Measurements from ENCODE around the gene BCAR1. TPM values are rescaled to one million over a fixed set of nuclear protein-coding genes. Genes with fewer than 3 reads are reported as not detected.

Gene BCAR1
- total RNA-seq, 4 donors from 2014 or later, result 34.6 to 63.7 (median 37.0) TPM

DNA sequence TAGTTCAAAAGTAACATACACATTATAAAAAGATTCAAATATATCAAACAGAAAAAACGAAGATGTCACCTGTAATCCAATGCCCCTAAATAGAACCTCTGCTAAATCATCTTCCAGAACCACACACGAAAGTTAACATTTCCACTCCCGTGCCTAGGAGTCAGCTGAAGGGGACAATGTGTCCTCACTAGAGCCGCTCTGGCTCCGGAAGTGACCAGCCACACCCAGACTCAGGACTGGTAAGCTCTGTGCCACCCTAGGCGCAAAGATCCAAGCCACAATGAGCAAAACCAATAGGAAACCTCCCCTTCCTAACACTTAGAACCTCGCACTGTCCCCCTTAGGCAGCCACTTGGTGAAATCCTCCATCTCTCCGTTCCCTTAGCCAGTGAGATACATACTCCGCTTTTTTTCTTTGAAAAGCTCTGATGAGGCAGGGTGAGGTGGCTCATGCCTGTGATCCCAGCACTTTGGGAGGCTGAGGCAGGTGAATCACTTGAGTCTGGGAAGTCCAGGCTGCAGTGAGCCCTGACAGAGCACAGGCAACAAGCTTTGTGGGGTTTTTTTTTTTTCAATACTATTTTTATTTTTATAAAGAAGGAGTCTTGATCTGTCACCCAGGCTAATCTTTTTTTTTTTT is 20.8 kb downstream of the BCAR1 start:
- Histone ChIP-seq H3K27ac (no peak overlapping the region), H3K4me3 (no peak overlapping the region), H3K36me3 (peaks cover 0 to 75% of the 10 kb centered on the region in 2 donors), H3K27me3 (peaks cover 5% of the 10 kb centered on the region), H3K9me3 (no peaks in the 10 kb centered on the region), H3K4me1 (peaks cover 0 to 23% (median 11%) of the 10 kb centered on the region in 3 donors)
- no peak for TF ChIP-seq EP300 (IDR thresholded peaks at IDR 0.05)
- WGBS, 2 donors (ENCODE audit: low coverage in 1 of 2), result 74 to 80% methylated on average over 2 to 7 of the region's 9 CpGs
- ATAC-seq, result no peak

DNA sequence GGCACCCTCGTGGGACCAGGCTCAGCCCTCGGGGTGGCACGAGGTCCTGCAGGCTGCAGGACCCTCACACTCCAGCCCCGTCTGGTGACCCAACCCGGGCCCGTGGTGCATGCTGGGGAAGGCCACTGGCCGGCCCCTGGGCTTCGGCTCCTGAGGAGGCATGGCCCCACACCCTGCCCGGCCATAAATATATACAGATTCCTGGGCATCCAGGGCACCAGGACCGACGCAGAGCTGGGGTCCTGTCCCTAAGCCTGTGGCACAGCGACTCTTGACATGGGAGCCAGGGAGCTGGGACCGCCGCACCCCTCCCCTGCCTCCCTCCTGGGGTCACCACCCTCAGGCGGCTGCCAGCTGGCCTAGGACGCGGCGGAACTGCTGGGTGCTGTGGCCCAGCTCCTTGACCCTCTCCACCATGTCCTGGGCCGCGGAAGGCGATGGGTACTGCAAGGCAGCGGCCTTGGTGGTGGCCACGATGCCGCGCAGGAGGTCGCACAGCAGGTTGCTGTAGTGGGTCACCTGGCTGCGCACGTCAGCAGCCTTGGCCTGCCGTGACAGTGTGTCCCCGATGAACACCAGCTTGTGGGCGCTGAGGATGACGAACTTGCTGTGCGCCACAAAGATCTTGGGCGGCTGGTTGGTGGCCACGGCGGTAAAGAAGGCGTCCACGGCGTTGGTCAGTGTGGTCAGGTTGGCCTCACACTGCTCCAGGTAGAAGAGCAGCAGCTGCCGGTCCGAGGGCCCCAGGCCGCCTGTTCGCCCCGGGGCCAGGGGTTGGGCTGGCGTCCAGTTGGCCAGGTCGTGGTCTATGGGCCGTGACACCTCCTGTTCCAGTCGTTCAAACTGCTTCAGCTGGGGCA is 22.0 kb downstream of the BCAR1 start:
- no CpG with 5 or more reads among the region's 48 CpGs for WGBS, 2 donors (ENCODE audit: low coverage in 1 of 2)
- no peak for ATAC-seq
- peaks cover 14% of the 10 kb centered on the region for H3K27me3 ChIP-seq
- no peaks in the 10 kb centered on the region for H3K9me3 ChIP-seq
- peaks cover 0 to 14% (median 9%) of the 10 kb centered on the region in 3 donors for H3K4me1 ChIP-seq
- no peak overlapping the region for H3K4me3 ChIP-seq
- TF ChIP-seq POLR2AphosphoS5 (IDR thresholded peaks at IDR 0.05) (no peak), EP300 (IDR thresholded peaks at IDR 0.05) (no peak), POLR2A (IDR thresholded peaks at IDR 0.05) (no peak)
- TF ChIP-seq, protein P1, sequence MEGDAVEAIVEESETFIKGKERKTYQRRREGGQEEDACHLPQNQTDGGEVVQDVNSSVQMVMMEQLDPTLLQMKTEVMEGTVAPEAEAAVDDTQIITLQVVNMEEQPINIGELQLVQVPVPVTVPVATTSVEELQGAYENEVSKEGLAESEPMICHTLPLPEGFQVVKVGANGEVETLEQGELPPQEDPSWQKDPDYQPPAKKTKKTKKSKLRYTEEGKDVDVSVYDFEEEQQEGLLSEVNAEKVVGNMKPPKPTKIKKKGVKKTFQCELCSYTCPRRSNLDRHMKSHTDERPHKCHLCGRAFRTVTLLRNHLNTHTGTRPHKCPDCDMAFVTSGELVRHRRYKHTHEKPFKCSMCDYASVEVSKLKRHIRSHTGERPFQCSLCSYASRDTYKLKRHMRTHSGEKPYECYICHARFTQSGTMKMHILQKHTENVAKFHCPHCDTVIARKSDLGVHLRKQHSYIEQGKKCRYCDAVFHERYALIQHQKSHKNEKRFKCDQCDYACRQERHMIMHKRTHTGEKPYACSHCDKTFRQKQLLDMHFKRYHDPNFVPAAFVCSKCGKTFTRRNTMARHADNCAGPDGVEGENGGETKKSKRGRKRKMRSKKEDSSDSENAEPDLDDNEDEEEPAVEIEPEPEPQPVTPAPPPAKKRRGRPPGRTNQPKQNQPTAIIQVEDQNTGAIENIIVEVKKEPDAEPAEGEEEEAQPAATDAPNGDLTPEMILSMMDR (IDR thresholded peaks at IDR 0.05), result no peak
- H3K36me3 ChIP-seq, result peaks cover 0 to 64% of the 10 kb centered on the region in 2 donors
- H3K27ac ChIP-seq, result no peak overlapping the region

DNA sequence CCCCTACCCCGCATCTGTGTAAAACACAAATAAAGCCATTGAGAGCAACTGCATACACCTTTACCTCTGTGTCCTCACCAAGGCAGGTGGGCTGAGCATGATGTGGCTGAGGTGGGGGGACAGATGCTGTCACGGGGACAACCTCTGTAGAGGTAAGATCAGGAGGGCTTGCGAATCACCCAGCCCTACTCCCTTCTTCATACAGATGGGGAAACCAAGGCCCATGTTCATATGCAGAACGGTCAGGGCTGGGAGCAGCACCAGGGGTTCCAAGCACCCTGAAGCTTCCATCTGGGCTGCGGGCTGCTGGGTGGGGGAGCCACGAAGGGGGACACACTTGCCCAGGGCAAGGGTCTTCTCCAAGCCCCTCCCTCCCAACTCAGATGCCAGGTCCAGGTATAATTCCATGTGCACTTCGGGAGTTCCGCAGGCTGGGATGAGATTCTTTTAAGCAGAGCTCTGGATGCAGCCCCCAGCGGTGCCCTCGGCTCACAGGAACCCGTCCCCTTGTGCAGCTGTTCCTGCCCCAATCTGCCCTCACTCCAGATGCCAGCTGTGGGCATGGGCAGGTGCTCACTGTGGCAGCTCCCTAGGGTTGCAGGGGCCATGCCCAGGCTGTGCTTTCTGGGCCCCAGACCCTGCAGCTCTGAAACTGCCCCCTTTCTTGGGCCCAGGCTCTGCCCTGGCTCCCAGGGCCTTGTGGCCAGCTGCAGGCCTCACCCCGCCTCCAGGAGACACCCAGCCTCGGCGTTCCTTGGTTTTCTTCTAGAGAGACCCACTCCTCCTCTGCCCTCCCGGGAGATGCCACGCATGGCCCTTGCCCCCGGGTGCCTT is 23.1 kb downstream of the BCAR1 start:
- ATAC-seq, result no peak
- TF ChIP-seq EP300 (IDR thresholded peaks at IDR 0.05) (no peak), POLR2A (IDR thresholded peaks at IDR 0.05) (no peak), POLR2AphosphoS5 (IDR thresholded peaks at IDR 0.05) (no peak)
- TF ChIP-seq, protein P1 (IDR thresholded peaks at IDR 0.05), result no peak
- no peak overlapping the region for H3K4me3 ChIP-seq

GRCh38 chr16:75227361-75228142 is 23.9 kb downstream of the BCAR1 start:
- Histone ChIP-seq H3K9me3 (no peaks in the 10 kb centered on the region), H3K27me3 (peaks cover 17% of the 10 kb centered on the region), H3K27ac (no peak overlapping the region), H3K4me3 (no peak overlapping the region), H3K36me3 (peaks cover 0 to 51% of the 10 kb centered on the region in 2 donors), H3K4me1 (no peaks in the 10 kb centered on the region)
- WGBS, 2 donors (ENCODE audit: low coverage in 1 of 2), result 25 to 61% methylated on average over 1 to 3 of the region's 18 CpGs
- no peak for TF ChIP-seq EP300 (IDR thresholded peaks at IDR 0.05)
- TF ChIP-seq, protein P1 (IDR thresholded peaks at IDR 0.05), result no peak
- TF ChIP-seq POLR2AphosphoS5 (IDR thresholded peaks at IDR 0.05), result no peak
- TF ChIP-seq POLR2A (IDR thresholded peaks at IDR 0.05), result no peak
- no peak for ATAC-seq

More for the DNA sequence above, 23.1 kb downstream of the BCAR1 start:
- Histone ChIP-seq H3K27ac (no peak overlapping the region), H3K4me1 (peaks cover 0 to 4% (median 0%) of the 10 kb centered on the region in 3 donors), H3K9me3 (no peaks in the 10 kb centered on the region), H3K27me3 (peaks cover 17% of the 10 kb centered on the region), H3K36me3 (peaks cover 0 to 59% of the 10 kb centered on the region in 2 donors)
- WGBS, 2 donors (ENCODE audit: low coverage in 1 of 2), result 60 to 80% methylated on average over 1 to 2 of the region's 17 CpGs
